ENCODE results near the gene NTNG1.

Gene NTNG1

DNA sequence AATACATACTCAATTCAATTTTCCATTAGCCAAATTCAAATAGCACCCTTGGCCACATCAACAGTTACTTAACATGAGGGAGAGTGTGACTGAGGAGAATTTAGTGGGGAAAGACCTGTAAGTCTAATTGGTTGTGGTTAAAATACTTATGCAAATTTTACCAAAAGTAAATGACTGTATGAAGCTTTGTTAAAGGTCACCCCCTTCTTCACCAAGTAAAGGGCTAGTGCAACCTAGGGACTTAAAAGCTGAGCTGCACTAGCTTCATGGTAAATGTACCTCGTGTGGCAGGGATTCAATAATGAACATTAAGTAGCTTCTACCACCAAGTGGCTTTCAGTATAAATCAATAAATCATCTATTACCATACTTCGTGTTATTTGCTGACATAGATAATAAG is 372.0 kb downstream of the NTNG1 start:
- H3K9ac ChIP-seq, result no peak overlapping the region
- no peak overlapping the region for H2AFZ ChIP-seq
- no peaks in the 10 kb centered on the region for H3K4me1 ChIP-seq
- H3K4me3 ChIP-seq (ENCODE audit: low read depth, low read length), result no peak overlapping the region
- no peak overlapping the region for H3K4me2 ChIP-seq (ENCODE audit: low read length)
- H3K36me3 ChIP-seq (ENCODE audit: control insufficient read depth, insufficient read depth, low read length), result no peaks in the 10 kb centered on the region
- TF ChIP-seq, protein P1, sequence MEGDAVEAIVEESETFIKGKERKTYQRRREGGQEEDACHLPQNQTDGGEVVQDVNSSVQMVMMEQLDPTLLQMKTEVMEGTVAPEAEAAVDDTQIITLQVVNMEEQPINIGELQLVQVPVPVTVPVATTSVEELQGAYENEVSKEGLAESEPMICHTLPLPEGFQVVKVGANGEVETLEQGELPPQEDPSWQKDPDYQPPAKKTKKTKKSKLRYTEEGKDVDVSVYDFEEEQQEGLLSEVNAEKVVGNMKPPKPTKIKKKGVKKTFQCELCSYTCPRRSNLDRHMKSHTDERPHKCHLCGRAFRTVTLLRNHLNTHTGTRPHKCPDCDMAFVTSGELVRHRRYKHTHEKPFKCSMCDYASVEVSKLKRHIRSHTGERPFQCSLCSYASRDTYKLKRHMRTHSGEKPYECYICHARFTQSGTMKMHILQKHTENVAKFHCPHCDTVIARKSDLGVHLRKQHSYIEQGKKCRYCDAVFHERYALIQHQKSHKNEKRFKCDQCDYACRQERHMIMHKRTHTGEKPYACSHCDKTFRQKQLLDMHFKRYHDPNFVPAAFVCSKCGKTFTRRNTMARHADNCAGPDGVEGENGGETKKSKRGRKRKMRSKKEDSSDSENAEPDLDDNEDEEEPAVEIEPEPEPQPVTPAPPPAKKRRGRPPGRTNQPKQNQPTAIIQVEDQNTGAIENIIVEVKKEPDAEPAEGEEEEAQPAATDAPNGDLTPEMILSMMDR (IDR thresholded peaks at IDR 0.05), result no peak
- no peaks in the 10 kb centered on the region for H3K9me3 ChIP-seq (ENCODE audit: control insufficient read depth, low read length)
- no peaks in the 10 kb centered on the region for H3K27me3 ChIP-seq (ENCODE audit: control insufficient read depth, insufficient read depth, low read length)
- H3K27ac ChIP-seq, result no peak overlapping the region
- no peaks in the 10 kb centered on the region for H3K79me2 ChIP-seq

DNA sequence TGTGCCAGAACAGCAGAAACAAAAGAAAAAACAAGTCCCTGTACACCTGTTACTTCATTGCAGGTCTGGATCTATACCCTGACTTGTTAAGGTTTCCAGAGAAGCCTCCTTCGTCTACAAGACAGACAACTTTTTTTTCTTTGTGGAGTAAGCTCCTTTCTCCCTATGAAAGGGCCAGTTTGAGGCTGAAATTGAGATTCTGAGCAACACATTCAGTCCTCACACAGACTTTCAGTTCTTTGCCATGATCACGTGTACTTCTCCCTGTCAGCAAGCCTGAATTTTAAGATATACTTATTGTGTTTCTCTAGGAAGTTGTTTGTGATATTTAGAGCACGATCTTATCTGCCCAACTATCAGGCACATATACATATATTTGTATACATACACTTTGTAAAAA is 374.0 kb downstream of the NTNG1 start:
- Histone ChIP-seq H3K36me3 (ENCODE audit: control insufficient read depth, insufficient read depth, low read length) (no peaks in the 10 kb centered on the region), H3K4me1 (no peaks in the 10 kb centered on the region), H3K9ac (no peak overlapping the region), H3K79me2 (no peaks in the 10 kb centered on the region), H3K9me3 (ENCODE audit: control insufficient read depth, low read length) (no peaks in the 10 kb centered on the region), H3K27me3 (ENCODE audit: control insufficient read depth, insufficient read depth, low read length) (no peaks in the 10 kb centered on the region), H3K4me2 (ENCODE audit: low read length) (no peak overlapping the region), H3K27ac (no peak overlapping the region), H3K4me3 (ENCODE audit: low read depth, low read length) (no peak overlapping the region), H2AFZ (no peak overlapping the region)
- TF ChIP-seq, protein P1 (IDR thresholded peaks at IDR 0.05), result no peak

DNA sequence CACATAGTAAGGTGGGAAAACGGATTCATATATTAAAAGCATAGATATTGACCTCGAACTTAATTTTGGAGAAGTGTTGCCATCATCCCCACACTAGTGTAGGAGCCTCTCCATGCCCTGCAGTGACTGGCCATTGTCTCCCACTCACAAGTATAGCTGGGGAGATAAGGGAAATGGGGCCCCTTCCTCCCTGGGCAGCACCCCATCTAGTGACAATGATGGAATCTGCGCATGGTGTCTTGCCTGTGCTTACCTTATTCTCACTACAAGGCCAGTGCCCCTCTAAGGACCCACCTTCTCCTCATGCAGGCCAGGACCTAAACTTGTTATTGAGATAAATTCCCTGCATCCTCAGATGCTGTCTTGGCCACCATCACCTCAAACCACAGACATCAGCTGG is 374.9 kb downstream of the NTNG1 start:
- no peak overlapping the region for H2AFZ ChIP-seq
- H3K4me3 ChIP-seq (ENCODE audit: low read depth, low read length), result no peak overlapping the region
- no peak overlapping the region for H3K4me2 ChIP-seq (ENCODE audit: low read length)
- no peaks in the 10 kb centered on the region for H3K9me3 ChIP-seq (ENCODE audit: control insufficient read depth, low read length)
- TF ChIP-seq, protein P1 (IDR thresholded peaks at IDR 0.05), result no peak
- H3K27me3 ChIP-seq (ENCODE audit: control insufficient read depth, insufficient read depth, low read length), result no peaks in the 10 kb centered on the region
- H3K79me2 ChIP-seq, result no peaks in the 10 kb centered on the region
- H3K27ac ChIP-seq, result no peak overlapping the region
- H3K36me3 ChIP-seq (ENCODE audit: control insufficient read depth, insufficient read depth, low read length), result no peaks in the 10 kb centered on the region
- H3K4me1 ChIP-seq, result no peaks in the 10 kb centered on the region
- H3K9ac ChIP-seq, result no peak overlapping the region

DNA sequence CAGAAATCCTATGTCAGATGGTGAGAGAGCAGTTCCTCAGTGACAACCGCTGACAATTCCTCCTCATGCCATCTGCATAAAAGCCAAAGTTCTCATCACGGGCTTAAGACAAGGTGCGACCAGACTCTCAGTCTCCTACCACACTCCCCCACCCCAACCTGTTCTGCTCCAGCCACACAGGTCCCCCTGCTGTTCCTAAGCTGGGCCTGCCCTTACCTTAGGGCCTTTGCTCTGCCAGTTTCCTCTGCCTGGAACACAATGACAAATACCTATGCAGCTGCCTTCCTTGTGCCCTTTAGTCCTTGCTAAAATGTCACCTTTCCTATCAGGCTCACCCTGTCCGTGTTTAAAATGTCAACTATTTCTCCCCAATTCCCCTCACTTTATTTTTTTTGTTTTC is 382.2 kb downstream of the NTNG1 start:
- no peaks in the 10 kb centered on the region for H3K79me2 ChIP-seq
- H3K4me3 ChIP-seq (ENCODE audit: low read depth, low read length), result no peak overlapping the region
- no peak overlapping the region for H3K9ac ChIP-seq
- no peak overlapping the region for H2AFZ ChIP-seq
- no peak overlapping the region for H3K4me2 ChIP-seq (ENCODE audit: low read length)
- H3K9me3 ChIP-seq (ENCODE audit: control insufficient read depth, low read length), result no peaks in the 10 kb centered on the region
- no peak overlapping the region for H3K27ac ChIP-seq
- H3K27me3 ChIP-seq (ENCODE audit: control insufficient read depth, insufficient read depth, low read length), result no peaks in the 10 kb centered on the region
- H3K36me3 ChIP-seq (ENCODE audit: control insufficient read depth, insufficient read depth, low read length), result no peaks in the 10 kb centered on the region
- H3K4me1 ChIP-seq, result no peaks in the 10 kb centered on the region
- TF ChIP-seq, protein P1 (IDR thresholded peaks at IDR 0.05), result no peak

DNA sequence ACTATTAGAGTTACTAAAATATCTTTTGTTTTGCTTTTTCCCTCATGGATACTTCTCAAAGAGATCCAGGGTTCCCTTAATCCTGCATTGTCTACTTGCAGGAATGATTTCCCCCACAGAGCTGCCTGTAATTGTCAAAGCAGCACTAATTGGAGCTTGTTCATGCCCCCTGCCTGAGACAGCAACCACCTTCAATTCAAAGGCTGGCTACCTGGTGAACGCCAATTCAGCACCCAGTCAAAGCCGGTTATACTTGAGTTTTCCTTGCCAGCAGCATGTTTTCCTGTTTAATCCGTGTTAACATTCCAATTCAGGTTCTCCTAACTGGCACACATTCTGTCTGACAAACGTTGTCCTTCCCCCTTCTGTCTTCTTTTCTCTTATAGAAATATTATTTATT is 382.9 kb downstream of the NTNG1 start:
- Histone ChIP-seq H3K4me2 (ENCODE audit: low read length) (no peak overlapping the region), H3K9ac (no peak overlapping the region), H3K27ac (no peak overlapping the region), H3K9me3 (ENCODE audit: control insufficient read depth, low read length) (no peaks in the 10 kb centered on the region), H3K27me3 (ENCODE audit: control insufficient read depth, insufficient read depth, low read length) (no peaks in the 10 kb centered on the region), H2AFZ (no peak overlapping the region), H3K4me1 (no peaks in the 10 kb centered on the region), H3K79me2 (no peaks in the 10 kb centered on the region), H3K36me3 (ENCODE audit: control insufficient read depth, insufficient read depth, low read length) (no peaks in the 10 kb centered on the region), H3K4me3 (ENCODE audit: low read depth, low read length) (no peak overlapping the region)
- TF ChIP-seq, protein P1 (IDR thresholded peaks at IDR 0.05), result no peak
